Measurements from ENCODE around the gene CLP1.
"Not testable (repeated sequence)": the region's sequence is repeated elsewhere in the genome, so short reads cannot be mapped to it uniquely, and the experiment has no call there.

The CLP1 gene

DNA sequence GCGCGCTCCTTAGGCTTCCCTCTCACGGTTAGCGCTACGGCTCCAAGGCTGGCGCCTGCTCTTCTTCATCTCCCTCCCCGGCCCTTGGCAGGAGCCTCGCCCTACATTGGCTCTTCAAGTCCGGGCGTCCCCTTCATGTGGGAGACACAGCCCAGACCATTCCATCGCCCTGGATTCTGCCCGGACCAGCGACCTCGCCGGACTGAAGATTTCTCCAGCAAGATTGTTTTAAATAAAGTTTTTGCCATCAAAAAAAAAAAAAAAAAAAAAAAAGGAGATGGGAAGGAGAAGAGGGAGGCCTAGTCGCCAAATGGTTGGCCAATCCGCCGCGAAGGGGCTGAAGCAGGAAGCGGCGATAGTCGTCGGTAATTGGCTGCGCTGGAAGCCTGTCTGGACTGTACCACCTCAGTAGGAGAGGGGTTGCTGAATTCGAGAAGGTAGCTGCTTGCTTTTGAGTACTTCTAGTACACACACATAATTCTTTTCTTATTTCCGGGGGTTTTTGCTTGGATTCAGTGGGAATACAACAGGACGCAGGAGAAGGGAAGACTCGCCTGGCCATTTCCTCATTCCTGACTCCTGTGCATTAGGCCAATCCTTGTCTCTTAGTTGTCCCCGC is 9.7 kb downstream of the CLP1 start:
- peak; percentile 87 to 92 for DNase-seq

DNA sequence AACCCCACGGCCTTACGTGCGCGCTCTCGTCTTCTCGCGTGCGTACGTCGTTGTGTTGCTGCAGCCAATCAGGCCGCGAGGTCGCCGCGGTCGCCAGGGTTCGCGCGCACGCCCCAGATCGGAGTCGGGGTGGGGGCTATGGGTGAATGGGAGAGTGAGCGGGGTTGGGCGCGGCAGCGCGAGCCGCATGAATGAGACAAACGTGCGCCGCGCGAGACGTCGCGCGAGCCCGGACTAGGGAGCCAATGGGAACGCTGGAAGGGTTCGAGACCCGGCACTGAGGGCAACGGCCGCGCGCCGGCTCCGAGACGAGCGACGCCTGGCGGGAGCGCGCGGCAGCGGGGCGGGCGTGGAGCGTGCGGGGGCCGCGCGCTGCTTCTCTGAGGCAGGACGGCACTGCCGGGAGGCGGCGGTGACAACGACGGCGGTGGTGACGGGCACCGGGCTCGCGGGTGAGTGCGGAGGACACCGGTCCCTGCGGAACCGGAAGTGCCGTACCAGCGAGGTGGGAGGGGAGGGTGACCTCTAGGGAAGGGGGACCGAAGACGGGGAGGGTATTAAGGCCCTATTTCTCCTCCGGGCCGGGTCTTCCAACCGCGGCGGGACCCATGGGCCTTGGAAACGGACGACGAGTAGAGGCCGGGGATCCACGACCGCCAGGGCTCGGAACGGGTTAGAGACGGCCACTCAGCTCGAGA is 10.3 kb downstream of the CLP1 start, which contains the start of gene ZDHHC5:
ZDHHC5 (plus strand) TSS at position 379 of the 698 bp plus-strand sequence. CDS start 4,977 bp downstream, outside the sequence.
- DNase-seq = peak; percentile 99

DNA sequence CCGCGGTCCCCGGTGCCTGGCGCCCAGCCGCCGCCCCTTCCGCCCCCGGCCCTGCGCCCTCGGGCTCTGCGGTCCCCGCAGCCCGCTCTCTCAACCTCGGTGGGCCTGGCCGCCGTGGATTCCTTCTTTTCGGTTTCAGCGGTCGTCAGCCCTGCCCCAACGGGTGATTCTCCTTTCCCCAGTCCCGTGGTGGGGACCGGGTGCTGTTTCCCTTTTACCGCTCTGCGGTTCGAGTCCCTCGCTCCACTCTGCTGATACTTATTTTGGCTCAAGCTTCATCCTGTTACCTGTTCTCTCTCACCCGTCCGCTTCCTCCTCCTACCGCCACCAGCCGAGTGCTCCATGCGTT is 10.8 kb downstream of the CLP1 start:
- no peak for DNase-seq

DNA sequence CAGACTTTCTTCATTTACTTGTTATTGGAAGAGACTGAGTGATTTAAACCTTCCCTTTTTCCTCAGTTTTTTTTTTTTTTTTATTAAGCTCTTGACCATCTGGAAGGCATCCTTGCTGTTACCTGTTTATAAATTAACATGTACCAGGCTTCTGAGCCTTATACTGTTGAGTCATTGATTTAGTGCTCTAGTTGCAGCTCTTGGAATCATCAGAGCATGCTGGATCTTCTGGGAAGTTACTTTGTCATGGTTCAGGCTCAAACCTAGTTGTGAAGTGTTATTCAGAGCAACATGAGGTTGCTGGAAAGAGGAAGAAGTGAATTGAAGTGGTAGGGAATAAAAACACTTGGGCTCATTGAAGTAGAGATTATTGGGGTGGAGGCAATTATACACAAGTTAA is 16.7 kb downstream of the CLP1 start:
- DNase-seq = no peak

DNA sequence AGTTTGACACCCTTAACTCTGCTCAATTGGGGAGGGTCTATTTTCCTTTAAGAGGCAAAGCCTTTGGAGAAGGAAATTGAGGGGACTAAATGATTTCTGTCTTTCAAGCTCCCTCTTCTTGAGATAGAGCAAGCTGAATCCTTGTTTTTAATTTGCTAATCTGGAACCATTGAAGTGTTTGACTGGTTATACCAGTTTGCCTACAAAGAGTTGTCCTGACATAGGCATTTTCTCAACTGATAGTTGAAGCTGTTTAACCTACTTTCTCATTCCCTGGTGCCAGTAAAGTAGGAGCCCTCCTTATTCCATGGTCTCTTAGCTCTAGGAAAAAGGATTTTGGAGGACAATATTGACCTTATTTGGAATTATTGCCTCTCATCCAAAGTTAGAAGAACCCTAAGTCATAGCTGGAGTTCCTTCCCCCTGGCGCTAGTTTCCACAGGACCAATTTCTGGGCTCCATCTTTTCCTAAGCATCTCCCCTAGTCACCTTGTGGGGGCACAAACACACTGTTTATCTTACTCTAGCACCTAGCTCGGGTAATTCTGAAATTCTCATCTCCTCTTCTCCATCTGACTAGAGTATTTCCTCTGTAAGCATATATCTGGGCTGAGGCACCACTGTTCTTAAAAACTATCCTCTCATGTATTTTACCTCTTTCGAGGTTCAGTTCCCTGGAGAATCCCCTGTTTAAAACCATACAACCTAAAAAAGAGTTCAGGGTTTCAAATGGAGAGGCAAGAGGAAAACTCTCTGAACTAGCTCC is 17.8 kb downstream of the CLP1 start:
- DNase-seq = no peak

DNA sequence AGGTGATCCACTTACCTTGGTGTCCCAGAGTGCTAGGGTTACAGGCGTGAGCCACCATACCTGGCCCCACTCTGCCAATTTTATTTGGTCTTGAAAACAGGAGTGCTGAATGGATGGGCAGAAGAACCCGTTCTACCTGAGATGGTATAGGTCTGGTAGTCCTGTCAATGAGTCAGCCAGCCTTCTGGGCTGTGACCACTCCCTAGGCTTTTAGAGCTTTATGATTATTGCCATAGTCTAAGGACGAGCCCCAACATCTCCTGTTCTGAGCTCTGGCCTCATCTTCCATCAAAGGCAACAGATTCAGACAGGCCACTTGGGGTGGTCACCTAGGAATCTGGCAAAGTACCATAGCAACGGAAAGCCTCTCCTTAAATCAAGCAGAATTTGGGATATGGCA is 21.8 kb downstream of the CLP1 start:
- DNase-seq = no peak

DNA sequence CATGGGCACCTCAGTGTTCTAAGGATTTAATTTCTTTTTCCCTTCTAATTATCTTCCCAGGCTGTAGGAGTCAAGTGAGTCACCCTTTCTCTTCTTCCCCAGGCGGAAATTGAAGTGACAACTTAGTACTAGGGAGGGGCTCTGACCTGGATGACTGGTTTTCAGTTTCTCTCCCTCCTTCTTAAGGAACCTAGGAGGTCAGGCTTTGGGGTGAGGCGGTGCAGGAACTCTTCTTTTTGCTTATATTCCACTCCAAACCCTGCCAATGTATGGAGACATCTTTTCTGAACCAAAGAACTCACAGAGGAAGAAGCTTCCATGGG is 23.0 kb downstream of the CLP1 start:
- DNase-seq = no peak

DNA sequence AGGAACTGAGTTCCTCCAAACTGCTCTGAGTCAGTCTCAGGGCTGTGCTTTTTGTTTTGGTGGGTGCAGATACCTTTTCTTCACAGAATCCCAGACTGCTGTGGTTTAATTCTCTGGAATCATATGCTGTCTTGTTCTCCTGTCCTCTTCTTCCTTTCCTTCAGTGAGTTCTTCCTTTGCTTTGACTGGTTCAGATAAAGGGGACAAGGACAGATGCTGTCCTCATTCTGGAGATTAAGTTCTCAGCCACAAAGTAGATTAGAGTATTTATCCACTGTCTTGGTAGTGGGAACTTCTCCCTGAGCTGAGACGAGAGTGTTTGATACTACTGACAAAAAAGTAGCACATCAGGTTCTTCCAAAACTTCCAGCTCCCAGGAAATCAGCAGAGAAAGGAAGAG is 23.6 kb downstream of the CLP1 start:
- no peak for DNase-seq

DNA sequence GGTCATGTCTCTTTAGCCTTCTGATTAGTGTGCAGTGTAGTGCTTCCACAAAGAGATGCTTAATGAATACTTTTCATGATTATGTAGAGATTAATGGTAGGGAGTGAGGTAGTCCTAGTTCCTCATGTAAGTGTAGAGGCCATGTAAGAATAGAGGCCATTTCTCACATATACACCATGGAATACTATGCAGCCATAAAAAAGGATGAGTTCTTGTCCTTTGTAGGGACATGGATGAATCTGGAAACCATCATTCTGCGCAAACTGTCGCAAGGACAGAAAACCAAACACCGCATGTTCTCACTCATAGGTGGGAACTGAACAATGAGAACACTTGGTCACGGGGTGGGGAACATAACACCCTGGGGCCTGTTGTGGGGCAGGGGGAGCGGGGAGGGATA is 32.9 kb downstream of the CLP1 start:
- not testable (repeated sequence) for DNase-seq

DNA sequence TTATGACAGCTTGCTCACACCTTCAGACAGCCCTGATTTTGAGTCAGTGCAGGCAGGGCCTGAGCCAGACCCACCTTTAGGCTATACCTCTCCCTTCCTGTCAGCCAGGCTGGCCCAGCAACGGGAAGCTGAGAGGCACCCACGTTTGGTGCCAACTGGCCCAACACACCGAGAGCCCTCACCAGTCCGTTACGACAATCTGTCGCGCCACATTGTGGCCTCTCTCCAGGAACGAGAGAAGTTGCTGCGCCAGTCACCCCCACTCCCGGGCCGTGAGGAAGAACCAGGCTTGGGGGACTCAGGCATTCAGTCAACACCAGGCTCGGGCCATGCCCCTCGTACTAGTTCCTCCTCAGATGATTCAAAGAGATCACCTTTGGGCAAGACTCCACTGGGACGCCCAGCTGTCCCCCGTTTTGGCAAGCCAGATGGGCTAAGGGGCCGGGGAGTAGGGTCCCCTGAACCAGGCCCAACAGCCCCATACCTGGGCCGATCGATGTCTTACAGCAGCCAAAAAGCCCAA is 41.3 kb downstream of the CLP1 start:
- no peak for DNase-seq

DNA sequence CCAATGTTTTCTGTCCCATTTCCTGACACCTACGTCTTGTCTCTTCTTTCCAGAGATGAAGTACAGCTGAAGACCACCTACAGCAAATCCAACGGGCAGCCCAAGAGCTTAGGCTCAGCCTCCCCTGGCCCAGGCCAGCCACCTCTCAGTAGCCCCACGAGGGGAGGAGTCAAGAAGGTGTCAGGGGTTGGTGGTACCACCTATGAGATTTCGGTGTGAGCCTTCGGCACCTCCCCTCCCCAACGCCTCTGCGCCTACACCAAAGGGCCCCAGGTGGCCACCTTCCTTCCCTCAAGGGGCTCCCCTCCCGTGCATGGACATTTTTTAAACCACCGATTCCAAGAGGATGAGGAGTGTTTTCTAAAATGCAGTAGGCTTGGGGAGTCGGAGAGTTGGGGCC is 42.3 kb downstream of the CLP1 start:
- DNase-seq = no peak

DNA sequence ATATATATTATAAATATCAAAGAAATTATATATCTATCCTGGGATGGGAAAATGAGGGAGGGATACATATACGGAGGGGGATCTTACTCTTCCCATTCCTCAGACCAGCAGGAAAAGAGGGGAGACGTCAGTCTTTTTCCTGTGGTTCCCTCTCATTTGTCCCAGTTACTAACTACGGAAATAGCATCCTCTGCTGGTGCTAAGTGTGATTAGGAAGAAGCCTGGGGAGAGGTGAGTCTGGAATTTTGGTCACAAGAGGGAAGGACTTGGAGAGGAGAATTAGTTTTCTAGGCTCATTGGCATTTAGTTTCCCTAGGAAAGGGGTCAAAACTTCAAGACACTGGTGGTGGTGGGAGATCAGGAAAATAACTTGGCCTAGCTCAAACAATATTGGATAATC is 42.9 kb downstream of the CLP1 start:
- no peak for DNase-seq

DNA sequence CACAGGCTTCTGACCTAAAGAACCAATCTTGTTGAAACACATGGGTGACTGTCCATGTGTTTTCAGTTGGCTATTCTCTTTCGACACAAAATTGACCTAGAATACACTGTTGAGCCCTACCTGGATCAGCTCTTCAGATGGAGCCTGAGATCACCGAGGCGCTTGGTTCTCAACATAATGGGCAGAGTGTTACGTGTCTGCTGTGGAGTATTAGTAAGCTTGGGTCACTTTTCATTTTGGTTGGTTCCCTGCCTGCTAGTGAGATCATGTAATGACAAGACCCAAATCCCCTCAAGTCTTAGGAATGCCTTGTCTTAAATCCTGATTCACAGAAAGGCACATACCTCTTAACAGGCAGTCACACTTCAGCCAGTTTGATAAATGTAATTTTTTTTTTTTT is 45.8 kb downstream of the CLP1 start:
- no peak for DNase-seq

DNA sequence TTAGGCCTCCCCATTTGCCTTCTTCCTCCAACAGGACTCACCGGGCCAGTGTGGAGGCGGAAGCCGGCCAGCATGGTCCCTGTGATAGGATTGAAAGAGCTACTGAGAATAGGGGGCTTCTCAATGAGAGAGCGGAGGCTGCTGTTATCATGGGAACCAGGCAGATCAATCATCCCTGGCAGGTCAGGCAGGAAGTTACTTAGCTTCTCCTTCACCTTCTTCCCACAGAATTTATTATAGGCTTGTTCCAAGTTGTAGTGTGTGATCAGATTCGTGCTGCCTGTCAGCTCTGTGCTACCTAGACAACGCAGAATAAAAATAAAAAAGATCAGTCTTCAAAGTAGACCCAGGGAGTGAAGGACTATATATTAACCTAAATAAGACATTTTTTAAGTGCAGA is 47.4 kb downstream of the CLP1 start:
- DNase-seq = no peak

DNA sequence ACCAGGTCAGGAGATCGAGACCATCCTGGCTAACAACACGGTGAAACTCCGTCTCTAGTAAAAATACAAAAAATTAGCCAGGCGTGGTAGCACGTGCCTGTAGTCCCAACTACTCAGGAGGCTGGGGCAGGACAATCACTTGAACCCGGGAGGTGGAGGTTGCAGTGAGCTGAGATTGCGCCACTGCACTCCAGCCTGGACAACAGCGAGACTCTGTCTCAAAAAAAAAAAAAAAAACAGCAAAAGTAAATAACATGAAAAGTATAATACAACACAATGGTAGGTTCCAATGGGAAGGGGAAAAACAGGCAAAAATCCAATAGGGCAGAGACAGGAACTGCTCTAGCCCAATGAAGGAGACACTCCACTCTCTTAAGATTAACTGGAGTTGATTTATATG is 47.9 kb downstream of the CLP1 start:
- not testable (repeated sequence) for DNase-seq

DNA sequence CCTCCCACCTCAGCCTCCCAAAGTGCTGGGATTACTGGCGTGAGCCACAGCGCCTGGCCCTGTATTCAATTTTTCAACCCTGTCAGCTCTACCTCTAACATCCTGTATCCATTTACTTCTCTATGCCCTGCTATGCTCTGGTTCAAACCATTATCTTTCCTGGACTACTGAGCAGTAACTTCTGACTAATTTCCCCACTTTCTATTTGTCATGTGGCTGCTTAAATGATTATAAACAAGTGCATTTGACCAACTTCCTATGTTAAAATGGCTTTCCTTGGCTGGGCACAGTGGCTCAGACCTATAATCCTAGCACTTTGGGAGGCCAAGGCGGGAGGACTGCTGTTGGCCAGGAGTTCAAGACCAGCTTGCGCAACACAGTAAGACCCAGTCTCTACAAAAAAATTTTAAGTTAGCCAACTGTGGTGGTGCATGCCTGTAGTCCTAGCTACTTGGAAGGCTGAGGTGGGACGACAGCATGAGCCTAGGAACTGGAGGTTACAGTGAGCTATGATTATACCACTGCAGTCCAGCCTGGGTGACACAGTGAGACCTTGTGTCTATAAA is 52.3 kb downstream of the CLP1 start:
- no peak for DNase-seq

Data from activated CD4-positive, alpha-beta T cell treated with anti-CD3 and anti-CD28 coated beads, Interleukin-2, amount 50 U/mL, for 4 hours (primary cell).